MCF 10A (cell line): ENCODE data around the gene IL17C. TPM values are rescaled to one million over a fixed set of nuclear protein-coding genes. Genes with fewer than 3 reads are reported as not detected.

Source experiments
- BruUV-seq: library from RNA; stranded (reverse); fragments of 400-500 nt; replicated peaks from 2 replicates; lab custom pipeline; 2021; lab: Mats Ljungman, UMichigan
- CTCF ChIA-PET: fragments of 300-600 bp; sonication (Branson Sonifier 250); formaldehyde crosslinking; extraction: SDS; loops from one replicate; lab custom pipeline; 2021; ENCODE audit warnings: antibody characterized with exemption, inconsistent platforms; lab: Yijun Ruan, JAX
- POLR2A ChIA-PET: fragments of 300-600, 350-650 bp; sonication (Branson Sonifier 250); formaldehyde crosslinking; extraction: SDS; loops from one replicate; lab custom pipeline; 2020; ENCODE audit warnings: antibody characterized with exemption, inconsistent platforms; lab: Yijun Ruan, JAX
- DNase-seq: peaks from one replicate; pipeline ENCODE4 v3.0.0-alpha.2; 2018; ENCODE audit not compliant: unreplicated experiment
- H3K27ac Mint-ChIP-seq: one replicate; pipeline ENCODE4 v1.8.0; 2022; ENCODE audit warnings: mild to moderate bottlenecking, low read depth, mixed read lengths; ENCODE audit not compliant: unreplicated experiment
- H3K27me3 Mint-ChIP-seq: one replicate; pipeline ENCODE4 v1.8.0; 2022; ENCODE audit warnings: mixed read lengths; ENCODE audit not compliant: insufficient read depth, unreplicated experiment
- H3K36me3 Mint-ChIP-seq: one replicate; pipeline ENCODE4 v1.8.0; 2022; ENCODE audit warnings: mild to moderate bottlenecking, moderate library complexity, mixed read lengths; ENCODE audit not compliant: insufficient read depth, unreplicated experiment
- H3K4me1 Mint-ChIP-seq: one replicate; pipeline ENCODE4 v1.8.0; 2022; ENCODE audit warnings: mixed read lengths; ENCODE audit not compliant: insufficient read depth, unreplicated experiment
- H3K4me3 Mint-ChIP-seq: one replicate; pipeline ENCODE4 v1.8.0; 2022; ENCODE audit warnings: mild to moderate bottlenecking, moderate library complexity, mixed read lengths; ENCODE audit not compliant: unreplicated experiment
- H3K9me3 Mint-ChIP-seq: one replicate; pipeline ENCODE4 v1.8.0; 2022; ENCODE audit warnings: mixed read lengths; ENCODE audit not compliant: unreplicated experiment
- intact Hi-C: fragments of 100-400 bp; cut with micrococcal nuclease; formaldehyde crosslinking; loops from 2 replicates; pipeline ENCODE4 v1.14.1; 2022
- total RNA-seq: library from RNA; stranded (reverse); gene quantifications from 2 replicates; pipeline ENCODE4 v1.2.3, GENCODE V29; 2022
- TF ChIP-seq, protein P1 (sequence below): fragments of 200-600 bp; IDR thresholded peaks from one replicate; pipeline ENCODE4 v1.8.0; 2022; ENCODE audit warnings: antibody characterized with exemption, mild to moderate bottlenecking; ENCODE audit not compliant: unreplicated experiment

The IL17C gene
- total RNA-seq, 1 experiment from 2014 or later: not detected

DNA sequence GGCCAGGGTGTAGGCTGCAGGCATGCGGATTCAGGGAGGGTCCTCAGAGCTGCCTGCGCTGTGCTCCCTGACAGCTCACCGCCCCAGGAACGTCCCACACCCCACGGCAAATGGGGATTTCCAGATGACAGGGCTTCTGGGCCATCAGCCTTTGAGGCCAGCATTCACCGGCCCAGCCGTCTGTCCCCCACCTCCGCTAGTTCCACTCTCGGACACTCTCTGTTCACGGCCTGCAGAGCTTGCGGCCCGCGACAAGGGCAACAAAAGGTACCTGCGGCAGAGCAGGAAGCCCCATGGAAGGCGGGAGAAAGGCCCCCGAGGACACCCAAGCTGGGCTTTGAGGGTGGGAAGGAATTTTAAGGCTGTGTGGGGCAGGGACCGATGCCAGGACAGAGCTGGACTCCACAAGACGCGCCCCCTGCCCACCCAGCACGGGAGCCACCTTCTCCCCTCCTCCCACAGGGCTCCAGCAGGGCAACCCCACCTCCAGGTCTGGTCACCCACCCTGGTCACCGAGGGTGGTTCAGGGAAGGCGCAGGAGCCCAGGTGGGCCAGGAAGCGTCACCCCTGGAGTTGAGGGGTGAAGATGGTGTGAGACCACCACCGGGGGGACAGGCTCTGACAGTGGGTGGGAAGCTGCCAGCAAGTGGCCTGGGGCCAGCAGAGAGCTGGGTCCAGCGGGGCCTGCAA is 18.1 kb downstream of the IL17C start:
- no peaks in the 10 kb centered on the region for H3K9me3 Mint-ChIP-seq
- H3K27ac Mint-ChIP-seq: no peak overlapping the region
- CTCF ChIA-PET: interaction anchor here (0.6 kb wide), 3 partner anchors 23 to 128 kb away, joined by 4 to 6 read pairs (median 4); no protein-coding TSS in a partner anchor
- TF ChIP-seq, protein P1, sequence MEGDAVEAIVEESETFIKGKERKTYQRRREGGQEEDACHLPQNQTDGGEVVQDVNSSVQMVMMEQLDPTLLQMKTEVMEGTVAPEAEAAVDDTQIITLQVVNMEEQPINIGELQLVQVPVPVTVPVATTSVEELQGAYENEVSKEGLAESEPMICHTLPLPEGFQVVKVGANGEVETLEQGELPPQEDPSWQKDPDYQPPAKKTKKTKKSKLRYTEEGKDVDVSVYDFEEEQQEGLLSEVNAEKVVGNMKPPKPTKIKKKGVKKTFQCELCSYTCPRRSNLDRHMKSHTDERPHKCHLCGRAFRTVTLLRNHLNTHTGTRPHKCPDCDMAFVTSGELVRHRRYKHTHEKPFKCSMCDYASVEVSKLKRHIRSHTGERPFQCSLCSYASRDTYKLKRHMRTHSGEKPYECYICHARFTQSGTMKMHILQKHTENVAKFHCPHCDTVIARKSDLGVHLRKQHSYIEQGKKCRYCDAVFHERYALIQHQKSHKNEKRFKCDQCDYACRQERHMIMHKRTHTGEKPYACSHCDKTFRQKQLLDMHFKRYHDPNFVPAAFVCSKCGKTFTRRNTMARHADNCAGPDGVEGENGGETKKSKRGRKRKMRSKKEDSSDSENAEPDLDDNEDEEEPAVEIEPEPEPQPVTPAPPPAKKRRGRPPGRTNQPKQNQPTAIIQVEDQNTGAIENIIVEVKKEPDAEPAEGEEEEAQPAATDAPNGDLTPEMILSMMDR: no peak
- no peaks in the 10 kb centered on the region for H3K4me1 Mint-ChIP-seq
- H3K4me3 Mint-ChIP-seq: no peak overlapping the region
- peaks cover 12% of the 10 kb centered on the region for H3K36me3 Mint-ChIP-seq
- POLR2A ChIA-PET: no interaction called here
- intact Hi-C loops: no loop called here
- H3K27me3 Mint-ChIP-seq: no peaks in the 10 kb centered on the region
- no peak for DNase-seq
- no TSS peak for BruUV-seq

DNA sequence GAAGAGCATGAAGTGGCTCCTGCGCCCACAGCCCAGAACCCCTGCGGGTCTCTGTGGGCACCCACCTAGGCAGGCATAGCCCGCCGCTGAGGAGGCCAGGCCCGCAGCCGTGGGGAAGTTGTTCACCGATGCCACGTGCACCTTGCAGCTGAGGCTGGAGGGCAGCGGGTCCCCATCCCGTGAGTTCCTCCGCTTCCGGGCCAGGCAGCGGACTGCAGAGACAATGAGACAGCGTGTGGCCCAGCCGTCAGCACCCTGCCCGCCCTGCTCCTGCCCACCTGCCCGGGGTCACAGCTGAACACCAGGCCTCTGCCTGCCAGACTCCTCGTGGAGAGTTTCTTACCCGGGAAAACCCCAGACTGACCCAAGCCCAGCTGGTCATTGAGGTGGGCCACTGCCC is 19.0 kb downstream of the IL17C start:
- intact Hi-C loops: no loop called here
- no TSS peak for BruUV-seq
- no peak for DNase-seq
- no peaks in the 10 kb centered on the region for H3K4me1 Mint-ChIP-seq
- no peaks in the 10 kb centered on the region for H3K27me3 Mint-ChIP-seq
- H3K4me3 Mint-ChIP-seq: no peak overlapping the region
- ChIA-PET POLR2A (no interaction called here), CTCF (no interaction called here)
- TF ChIP-seq, protein P1: no peak
- no peak overlapping the region for H3K27ac Mint-ChIP-seq
- no peaks in the 10 kb centered on the region for H3K9me3 Mint-ChIP-seq
- peaks cover 12% of the 10 kb centered on the region for H3K36me3 Mint-ChIP-seq

DNA sequence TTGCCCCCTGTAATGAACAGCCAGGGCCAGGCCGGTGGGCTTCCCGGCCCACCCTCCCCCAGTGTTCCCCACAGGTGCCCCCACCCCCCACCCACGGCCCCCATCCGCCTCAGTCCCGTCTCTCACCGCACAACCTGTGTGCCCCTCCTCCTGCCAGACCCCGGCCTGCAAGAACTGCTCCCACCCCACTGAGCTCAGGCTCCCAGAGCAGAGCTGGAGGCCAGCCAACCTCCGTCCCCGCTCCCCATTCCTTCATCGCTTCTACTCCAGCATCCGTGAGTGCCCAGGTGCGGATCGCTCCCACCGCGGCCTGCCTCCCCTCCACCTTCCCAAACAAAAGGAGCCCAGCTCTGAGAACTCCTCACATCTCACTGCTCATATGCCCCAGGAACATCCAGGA is 20.3 kb downstream of the IL17C start:
- H3K36me3 Mint-ChIP-seq: peaks cover 12% of the 10 kb centered on the region
- CTCF ChIA-PET: interaction anchor here (0.6 kb wide), 1 partner anchor 34 kb away, joined by 3 read pairs; no protein-coding TSS in a partner anchor
- no peak for DNase-seq
- POLR2A ChIA-PET: no interaction called here
- no peak overlapping the region for H3K4me3 Mint-ChIP-seq
- H3K4me1 Mint-ChIP-seq: no peaks in the 10 kb centered on the region
- H3K27ac Mint-ChIP-seq: no peak overlapping the region
- no TSS peak for BruUV-seq
- intact Hi-C loops: no loop called here
- no peaks in the 10 kb centered on the region for H3K9me3 Mint-ChIP-seq
- no peaks in the 10 kb centered on the region for H3K27me3 Mint-ChIP-seq
- TF ChIP-seq, protein P1: no peak

DNA sequence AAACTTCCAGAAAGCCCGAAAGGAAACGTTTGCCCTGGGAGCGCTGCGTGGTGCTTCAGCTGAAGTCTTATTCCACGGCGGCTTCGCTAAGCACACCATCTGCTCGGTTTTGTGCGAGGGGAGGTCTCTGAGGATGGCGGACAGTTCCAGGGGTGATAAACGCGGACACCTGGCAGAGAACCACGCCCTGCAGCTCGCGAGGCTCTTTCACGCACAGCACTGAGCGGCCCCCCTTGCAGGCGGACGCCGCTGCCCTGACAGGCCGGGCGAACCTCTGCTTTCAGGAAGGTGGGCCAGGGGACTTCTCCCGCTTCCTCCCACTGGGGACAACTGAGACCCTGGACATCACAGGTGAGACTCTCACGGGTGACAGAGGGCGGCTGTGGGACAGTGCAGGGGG is 20.8 kb downstream of the IL17C start:
- H3K9me3 Mint-ChIP-seq: no peaks in the 10 kb centered on the region
- ChIA-PET CTCF (interaction anchor here (0.6 kb wide), 1 partner anchor 34 kb away, joined by 3 read pairs; no protein-coding TSS in a partner anchor), POLR2A (no interaction called here)

More for the DNA sequence above, 20.8 kb downstream of the IL17C start:
- no TSS peak for BruUV-seq
- intact Hi-C loops: no loop called here
- H3K4me1 Mint-ChIP-seq: no peaks in the 10 kb centered on the region
- DNase-seq: no peak
- no peak overlapping the region for H3K4me3 Mint-ChIP-seq
- H3K27me3 Mint-ChIP-seq: no peaks in the 10 kb centered on the region
- peaks cover 12% of the 10 kb centered on the region for H3K36me3 Mint-ChIP-seq
- H3K27ac Mint-ChIP-seq: no peak overlapping the region
- TF ChIP-seq, protein P1: no peak
